ENCODE results near the gene ZNF648.

The ZNF648 gene, protein sequence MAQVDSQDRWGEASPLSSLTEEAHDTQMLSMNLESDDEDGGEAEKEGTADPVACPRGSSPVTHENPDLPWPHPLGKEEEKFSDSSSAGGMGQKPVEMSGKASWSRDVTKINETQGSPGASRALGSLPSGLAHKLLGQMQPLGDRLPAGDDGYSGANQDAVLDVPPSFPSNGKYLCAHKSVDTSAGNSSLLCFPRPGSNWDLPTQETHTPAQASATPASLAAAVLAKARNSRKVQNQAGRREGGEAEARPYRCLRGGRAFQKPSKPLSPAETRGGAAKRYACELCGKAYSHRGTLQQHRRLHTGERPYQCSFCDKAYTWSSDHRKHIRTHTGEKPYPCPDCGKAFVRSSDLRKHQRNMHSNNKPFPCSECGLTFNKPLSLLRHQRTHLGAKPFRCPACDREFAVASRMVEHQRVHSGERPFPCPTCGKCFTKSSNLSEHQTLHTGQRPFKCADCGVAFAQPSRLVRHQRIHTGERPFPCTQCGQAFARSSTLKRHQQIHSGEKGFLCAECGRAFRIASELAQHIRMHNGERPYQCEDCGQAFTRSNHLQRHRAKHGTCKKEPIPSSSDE

DNA sequence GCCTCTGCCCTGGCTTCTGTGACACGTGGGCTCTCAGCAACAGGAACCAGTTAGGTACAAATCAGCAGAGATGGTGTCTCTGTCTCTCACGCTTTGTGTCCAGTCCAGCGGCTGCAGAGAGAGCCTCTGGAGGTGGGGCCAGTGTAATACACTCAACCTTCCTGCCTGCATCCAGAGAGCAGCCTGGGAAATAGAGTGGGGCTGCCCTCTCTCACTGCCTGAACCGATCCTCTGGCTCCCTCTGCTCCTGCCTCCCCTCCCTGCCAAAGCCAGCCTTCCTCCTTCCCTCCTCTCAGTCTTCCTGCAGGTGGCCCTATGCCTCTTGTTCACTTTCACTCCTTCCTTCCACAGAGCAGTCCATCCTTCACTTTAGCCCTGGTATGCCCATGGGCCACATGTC is at the start of gene ZNF648:
Gene ZNF648, minus strand, starts transcription at position 119 of the 400 bp plus-strand sequence. CDS start 3,702 bp downstream, outside the sequence.
- Histone ChIP-seq H3K36me3 (replicated peaks) (no peaks in the 10 kb centered on the region), H3K27ac (no peak within 1 kb of the TSS), H3K27me3 (replicated peaks) (no peaks in the 10 kb centered on the region), H3K4me3 (ENCODE audit: low read depth, low read length) (no peak within 1 kb of the TSS)
- TF ChIP-seq, protein P1, sequence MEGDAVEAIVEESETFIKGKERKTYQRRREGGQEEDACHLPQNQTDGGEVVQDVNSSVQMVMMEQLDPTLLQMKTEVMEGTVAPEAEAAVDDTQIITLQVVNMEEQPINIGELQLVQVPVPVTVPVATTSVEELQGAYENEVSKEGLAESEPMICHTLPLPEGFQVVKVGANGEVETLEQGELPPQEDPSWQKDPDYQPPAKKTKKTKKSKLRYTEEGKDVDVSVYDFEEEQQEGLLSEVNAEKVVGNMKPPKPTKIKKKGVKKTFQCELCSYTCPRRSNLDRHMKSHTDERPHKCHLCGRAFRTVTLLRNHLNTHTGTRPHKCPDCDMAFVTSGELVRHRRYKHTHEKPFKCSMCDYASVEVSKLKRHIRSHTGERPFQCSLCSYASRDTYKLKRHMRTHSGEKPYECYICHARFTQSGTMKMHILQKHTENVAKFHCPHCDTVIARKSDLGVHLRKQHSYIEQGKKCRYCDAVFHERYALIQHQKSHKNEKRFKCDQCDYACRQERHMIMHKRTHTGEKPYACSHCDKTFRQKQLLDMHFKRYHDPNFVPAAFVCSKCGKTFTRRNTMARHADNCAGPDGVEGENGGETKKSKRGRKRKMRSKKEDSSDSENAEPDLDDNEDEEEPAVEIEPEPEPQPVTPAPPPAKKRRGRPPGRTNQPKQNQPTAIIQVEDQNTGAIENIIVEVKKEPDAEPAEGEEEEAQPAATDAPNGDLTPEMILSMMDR (IDR thresholded peaks at IDR 0.05; ENCODE audit: low read depth, low read length, missing control alignments): no peak
- in situ Hi-C loops (cut with HindIII; ENCODE audit: low pct_ligation_motif_present, low sequenced_read_pairs): no loop called here
- no peak for DNase-seq

- H3K36me3 ChIP-seq (replicated peaks): no peaks in the 10 kb centered on the region
- no peak overlapping the region for H3K4me3 ChIP-seq (ENCODE audit: low read depth, low read length)
- in situ Hi-C loops (cut with HindIII; ENCODE audit: low pct_ligation_motif_present, low sequenced_read_pairs): no loop called here
- no peak for DNase-seq
- no peaks in the 10 kb centered on the region for H3K27me3 ChIP-seq (replicated peaks)
- H3K27ac ChIP-seq: no peak overlapping the region
- TF ChIP-seq, protein P1 (IDR thresholded peaks at IDR 0.05; ENCODE audit: low read depth, low read length, missing control alignments): no peak
These were observed 49.1 kb upstream of the ZNF648 start for GRCh38 chr1:182110635-182111034.

GRCh38 chr1:182109771-182110170 is 48.3 kb upstream of the ZNF648 start:
- TF ChIP-seq, protein P1 (IDR thresholded peaks at IDR 0.05; ENCODE audit: low read depth, low read length, missing control alignments): no peak
- no peak for DNase-seq
- in situ Hi-C loops (cut with HindIII; ENCODE audit: low pct_ligation_motif_present, low sequenced_read_pairs): no loop called here
- Histone ChIP-seq H3K27me3 (replicated peaks) (no peaks in the 10 kb centered on the region), H3K27ac (no peak overlapping the region), H3K36me3 (replicated peaks) (no peaks in the 10 kb centered on the region), H3K4me3 (ENCODE audit: low read depth, low read length) (no peak overlapping the region)

GRCh38 chr1:182107209-182107608 is 45.7 kb upstream of the ZNF648 start:
- DNase-seq: no peak
- Histone ChIP-seq H3K4me3 (ENCODE audit: low read depth, low read length) (no peak overlapping the region), H3K36me3 (replicated peaks) (no peaks in the 10 kb centered on the region), H3K27me3 (replicated peaks) (no peaks in the 10 kb centered on the region), H3K27ac (no peak overlapping the region)
- in situ Hi-C loops (cut with HindIII; ENCODE audit: low pct_ligation_motif_present, low sequenced_read_pairs): no loop called here
- TF ChIP-seq, protein P1 (IDR thresholded peaks at IDR 0.05; ENCODE audit: low read depth, low read length, missing control alignments): no peak

DNA sequence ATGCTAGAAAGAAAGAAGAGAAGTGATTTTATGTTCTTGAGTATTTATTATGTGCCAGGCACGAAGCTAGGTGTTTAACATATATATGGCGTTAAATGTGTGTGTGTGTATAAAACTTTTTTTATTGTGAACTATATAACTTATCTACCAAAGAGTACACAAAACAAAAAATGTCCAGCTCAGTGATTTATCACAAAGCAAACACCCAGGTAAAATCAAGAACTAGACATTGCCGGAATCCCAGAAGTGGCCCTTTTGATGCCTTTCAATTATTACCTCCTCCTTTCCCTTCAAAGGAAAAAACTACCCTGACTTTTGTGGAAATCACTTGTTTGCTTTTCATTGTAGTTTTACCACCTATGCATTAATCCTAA is 40.5 kb upstream of the ZNF648 start:
- TF ChIP-seq, protein P1 (IDR thresholded peaks at IDR 0.05; ENCODE audit: low read depth, low read length, missing control alignments): no peak
- H3K27ac ChIP-seq: no peak overlapping the region
- in situ Hi-C loops (cut with HindIII; ENCODE audit: low pct_ligation_motif_present, low sequenced_read_pairs): no loop called here

More for the DNA sequence above, 40.5 kb upstream of the ZNF648 start:
- H3K36me3 ChIP-seq (replicated peaks): no peaks in the 10 kb centered on the region
- DNase-seq: no peak
- H3K4me3 ChIP-seq (ENCODE audit: low read depth, low read length): no peak overlapping the region
- no peaks in the 10 kb centered on the region for H3K27me3 ChIP-seq (replicated peaks)

Measured in brain microvascular endothelial cell (primary cell).